ENCODE measurements around the gene UCK1. TPM values are rescaled to one million over a fixed set of nuclear protein-coding genes. Genes with fewer than 3 reads are reported as not detected.

UCK1 gene
- total and polyA plus RNA-seq, 2 of the 8 experiments (the other 6 are each of a cell fraction or from before 2014, with no cell fraction given): 35.1 to 42.0 TPM

GRCh38 chr9:131513177-131513576, 17.9 kb downstream of the UCK1 start (continued):
- no peak for TF ChIP-seq BRCA1 (IDR thresholded peaks at IDR 0.05; ENCODE audit: low read depth, low read length)
- TF ChIP-seq TEAD4 (IDR thresholded peaks at IDR 0.05; ENCODE audit: low read depth, low read length): no peak
- TF ChIP-seq CTBP2 (IDR thresholded peaks at IDR 0.05; ENCODE audit: borderline replicate concordance, insufficient read depth, insufficient read length, low read length): no peak
- no peak for TF ChIP-seq JUND (IDR thresholded peaks at IDR 0.05; ENCODE audit: low read length)
- TF ChIP-seq RNF2 (IDR thresholded peaks at IDR 0.05; ENCODE audit: borderline replicate concordance, low read depth, low read length, missing control alignments, poor library complexity, severe bottlenecking): no peak

Data from H1 (cell line).